ENCODE measurements around the gene SPATA4.

The SPATA4 gene

DNA sequence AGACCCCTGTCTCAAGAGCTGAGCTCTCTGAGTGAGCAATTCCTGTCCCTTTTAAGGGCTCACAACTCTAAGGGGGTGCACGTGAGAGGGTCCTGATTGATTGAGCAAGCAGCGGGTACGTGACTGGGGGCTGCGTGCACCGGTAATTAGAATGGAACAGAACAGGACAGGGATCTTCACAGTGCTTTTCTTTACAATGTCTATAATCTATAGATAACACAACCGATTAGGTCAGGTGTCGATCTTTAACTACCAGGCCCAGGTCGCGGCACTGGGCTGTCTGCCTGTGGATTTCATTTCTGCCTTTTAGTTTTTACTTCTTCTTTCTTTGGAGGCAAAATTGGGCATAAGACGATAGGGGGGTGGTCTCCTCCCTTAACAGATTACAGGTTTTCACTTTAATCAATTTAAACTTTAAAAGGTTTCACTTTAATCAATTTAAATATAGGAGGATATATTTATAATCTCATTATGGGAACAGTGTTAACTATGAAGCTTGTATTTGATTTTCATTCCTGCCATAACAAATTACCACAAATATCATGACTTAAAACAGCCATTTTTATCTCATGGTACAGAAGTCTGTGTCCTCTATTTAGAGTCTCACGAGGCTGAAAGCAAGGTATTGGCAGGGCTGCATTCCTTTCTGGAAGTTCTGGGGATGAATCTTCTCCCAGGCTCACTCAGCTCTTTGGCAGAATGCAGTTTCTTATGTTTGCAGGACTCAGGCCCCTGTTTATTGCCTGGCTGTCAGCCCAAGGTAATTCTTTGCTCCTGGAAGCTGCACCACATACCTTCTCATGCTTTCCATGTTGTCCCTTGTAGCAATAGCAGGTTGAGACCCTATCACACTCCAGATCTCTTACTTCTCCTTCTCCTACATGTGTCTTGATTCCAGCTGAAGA lies 5.2 kb downstream of the SPATA4 start:
- no peak for DNase-seq

DNA sequence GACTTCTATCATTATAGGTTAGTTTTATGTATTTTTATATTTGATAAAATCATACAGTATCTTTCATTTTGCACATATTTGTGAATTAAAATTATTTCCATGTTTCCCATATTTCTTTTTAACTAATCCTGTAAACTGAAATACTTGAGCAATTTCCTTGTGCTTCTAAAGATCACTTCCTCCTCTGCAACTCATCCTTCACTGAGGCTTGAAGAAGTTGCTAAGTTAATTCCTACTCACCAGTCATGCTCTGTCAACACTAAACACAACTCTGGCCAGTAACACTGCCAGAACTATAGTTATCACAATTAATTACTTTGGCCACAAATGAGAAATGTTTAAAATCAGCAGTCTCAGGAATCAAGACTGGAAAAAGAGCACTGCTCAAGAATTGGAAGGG lies 6.7 kb downstream of the SPATA4 start:
- no peak for DNase-seq

DNA sequence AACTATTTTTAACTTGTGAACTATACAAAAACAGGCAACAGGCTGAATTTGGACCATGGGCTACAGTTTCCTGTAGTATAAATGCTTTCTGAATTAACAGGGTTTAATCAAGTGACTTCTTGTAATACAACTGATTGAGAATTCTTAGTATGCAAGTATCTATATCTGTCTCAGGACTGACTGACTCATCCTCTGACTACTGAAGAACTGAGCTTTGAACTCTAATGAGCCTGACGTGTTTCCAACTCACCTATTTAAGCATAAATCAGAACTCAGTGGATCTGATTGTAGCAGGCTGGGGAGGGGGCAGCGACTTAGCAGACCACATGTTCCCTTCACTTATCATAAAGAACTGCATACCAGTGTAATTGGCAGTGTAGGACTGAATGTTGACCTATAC lies 7.8 kb downstream of the SPATA4 start:
- no peak for DNase-seq

DNA sequence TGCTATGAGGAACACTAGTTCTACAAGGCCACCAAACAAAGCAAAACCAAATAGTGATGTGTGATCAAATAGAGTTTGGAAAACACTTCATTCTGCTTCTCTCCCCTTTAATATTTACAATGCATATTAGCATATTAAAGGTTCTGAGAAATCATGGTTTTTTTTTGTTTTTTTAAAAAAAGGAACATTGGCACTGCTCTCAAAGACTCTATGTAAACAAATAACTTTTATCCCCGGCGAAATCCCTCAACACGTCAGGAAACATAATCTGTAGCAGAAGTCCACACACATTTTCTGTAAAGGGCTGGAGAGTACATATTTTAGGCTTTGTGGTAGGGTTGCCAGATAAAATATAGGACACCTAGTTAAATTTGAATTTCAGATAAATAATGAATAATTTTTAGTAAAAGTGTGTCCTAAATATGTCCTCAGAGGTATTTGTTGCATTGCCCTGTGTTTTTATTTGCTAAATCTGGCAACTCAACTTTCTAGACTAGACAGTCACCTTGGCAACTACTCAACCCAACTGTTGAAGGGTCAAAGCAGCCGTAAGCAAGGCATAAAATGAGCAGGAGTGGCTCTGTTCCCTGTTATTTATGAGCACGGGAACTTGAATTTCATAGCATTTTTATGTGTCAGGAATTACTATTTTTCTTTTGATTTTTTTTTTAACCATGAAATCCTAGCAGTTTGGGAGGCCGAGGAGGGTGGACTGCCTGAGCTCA lies 8.6 kb downstream of the SPATA4 start:
- no peak for DNase-seq

DNA sequence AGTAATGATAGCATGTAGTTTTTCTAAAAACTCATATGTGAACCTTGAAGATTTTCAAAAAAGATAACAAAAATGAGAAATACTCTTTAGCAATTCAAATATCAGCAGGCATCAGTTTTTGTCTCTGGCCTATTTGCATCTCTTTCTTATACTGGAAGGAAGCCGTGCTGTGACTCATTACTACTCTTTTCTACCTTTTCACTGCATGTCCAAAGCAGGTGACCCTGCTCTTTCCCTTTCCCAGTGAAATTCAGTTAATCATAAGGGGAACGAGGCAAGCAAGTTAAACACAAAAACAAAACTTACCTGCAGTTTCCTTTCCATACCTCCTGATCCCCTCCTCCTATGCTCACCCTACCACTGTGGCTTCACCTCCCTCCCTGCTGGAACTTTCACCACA lies 9.3 kb downstream of the SPATA4 start:
- DNase-seq, result no peak

DNA sequence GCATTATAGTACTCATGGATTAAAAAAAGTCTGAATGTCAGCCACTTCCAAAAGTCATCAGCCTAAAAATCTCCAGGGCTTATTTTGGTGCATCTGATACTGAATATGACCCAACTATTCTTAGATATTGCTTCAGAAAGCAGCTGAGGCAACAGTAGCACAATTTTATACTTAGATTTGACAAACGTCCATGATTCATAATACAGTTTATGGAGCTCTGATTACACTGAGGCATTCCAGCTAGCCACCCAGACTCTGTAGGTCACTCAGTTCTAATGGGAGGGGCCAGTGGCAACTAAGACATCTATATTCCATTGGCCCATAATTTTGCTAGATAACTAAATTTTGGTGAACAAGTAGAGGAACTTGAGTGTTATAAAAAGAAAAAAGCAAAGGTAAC lies 10.3 kb downstream of the SPATA4 start:
- no peak for DNase-seq

DNA sequence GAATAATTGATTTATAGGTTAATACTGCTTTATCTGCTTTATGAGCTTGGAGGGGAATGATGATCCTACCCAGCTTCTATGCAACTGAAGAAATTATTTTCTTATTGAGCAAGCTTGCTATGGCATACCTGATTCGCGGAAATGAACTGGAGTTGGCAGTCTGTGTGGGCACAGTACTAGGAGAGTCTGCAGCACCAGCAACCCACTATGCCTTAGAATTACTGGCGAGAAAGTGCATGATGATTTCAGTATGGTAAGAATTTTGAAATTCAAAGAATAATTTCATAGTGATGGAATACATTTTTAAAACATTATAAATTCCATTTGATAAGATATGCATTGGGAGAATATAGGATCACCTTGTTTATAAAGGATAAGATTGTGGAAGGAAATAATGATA lies 32.3 kb downstream of the SPATA4 start:
- DNase-seq, result no peak

DNA sequence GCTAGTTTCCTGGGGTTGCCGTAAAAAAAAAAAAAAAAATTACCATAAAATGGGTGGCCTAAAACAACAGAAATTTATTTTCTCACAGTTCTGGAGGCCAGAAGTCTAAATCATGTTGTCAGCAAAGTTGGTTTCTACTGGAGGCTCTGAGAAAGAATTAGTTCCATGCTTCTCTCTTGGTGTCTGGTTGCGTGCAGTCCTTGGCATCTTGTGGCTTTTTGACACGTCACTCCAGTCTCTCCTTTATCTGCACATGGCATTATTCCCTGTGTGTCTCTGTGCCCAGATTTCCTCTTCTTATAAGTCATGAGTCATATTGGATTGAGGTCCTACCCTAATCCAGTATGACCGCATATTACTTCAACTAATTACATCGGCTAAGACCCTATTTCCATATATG lies 38.7 kb downstream of the SPATA4 start:
- no peak for DNase-seq

DNA sequence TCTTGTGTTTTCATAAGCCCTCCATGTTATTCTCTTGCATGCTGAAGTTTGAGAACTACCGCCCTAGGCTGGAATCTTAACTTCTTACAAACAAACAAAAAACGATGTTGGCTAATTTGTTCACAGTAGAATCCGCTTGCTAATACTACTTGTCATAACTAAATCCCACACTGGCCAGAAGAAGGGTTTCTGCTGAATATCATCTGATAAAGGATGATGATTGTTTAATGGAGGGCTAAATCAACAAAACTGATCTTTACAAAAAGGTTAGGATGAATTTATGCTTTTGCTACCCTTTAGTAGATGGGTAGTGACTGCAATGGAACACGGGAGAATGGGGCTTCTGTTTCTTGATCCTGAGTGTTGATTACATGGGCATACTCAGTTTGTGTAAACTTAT lies 42.3 kb downstream of the SPATA4 start:
- no peak for DNase-seq

DNA sequence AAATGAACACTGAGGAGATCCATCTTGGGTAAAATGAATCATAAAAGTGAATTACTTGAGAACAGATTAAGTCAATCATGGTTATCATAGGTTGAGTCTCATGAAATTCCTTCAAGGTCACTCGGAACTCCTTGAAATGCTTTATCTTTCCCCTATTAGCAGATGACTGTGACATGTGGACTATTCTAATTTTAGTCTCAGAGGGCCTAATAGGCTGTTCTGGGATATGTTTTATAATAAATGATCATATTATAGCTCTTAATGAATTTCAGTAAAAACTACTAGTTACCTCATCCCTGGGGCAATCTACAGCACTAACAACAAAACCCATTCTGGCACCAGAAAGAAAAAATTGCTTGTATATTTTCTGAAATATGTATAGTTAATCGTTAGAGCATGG lies 44.7 kb downstream of the SPATA4 start:
- DNase-seq, result no peak

DNA sequence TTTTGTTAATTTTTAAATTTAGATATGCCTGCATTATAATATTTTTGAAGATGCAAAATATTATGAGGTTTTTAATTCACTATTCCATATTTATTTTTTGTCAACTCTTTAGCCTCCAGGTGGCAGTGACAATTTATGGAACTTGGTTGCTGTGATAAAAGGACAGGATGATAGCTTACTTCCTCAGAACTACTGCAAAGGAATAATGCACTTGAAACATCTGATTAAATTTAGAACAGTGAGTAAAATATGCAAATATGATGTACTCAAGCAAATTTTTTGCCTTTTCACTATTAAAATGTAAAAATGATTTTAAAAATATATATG lies 45.1 kb downstream of the SPATA4 start:
- no peak for DNase-seq

DNA sequence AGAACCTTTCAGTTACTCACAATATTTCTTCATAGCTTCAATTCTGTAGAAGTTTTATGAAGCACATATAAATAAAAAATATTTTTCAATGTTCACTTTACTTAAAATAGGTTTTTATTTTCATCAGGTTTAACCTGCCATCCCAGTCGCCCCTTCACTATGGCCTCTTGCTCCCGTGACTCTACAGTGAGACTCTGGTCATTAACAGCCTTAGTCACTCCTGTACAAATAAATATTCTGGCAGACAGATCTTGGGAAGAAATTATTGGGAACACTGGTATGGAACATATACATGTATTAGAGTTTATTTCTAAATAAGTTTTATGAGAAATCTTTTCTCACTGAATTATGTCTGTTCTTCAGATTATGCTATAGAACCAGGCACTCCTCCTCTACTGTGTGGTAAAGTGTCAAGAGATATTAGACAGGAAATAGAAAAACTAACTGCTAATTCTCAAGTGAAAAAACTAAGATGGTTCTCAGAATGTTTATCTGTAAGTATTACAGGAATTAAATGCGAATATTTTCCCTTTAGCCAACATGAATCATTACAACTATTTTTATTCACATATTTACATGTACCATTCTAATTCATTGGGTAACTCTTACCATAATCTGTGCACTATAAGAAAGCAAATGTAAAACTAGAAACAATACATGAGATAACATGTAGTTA lies 45.6 kb downstream of the SPATA4 start:
- DNase-seq, result no peak

DNA sequence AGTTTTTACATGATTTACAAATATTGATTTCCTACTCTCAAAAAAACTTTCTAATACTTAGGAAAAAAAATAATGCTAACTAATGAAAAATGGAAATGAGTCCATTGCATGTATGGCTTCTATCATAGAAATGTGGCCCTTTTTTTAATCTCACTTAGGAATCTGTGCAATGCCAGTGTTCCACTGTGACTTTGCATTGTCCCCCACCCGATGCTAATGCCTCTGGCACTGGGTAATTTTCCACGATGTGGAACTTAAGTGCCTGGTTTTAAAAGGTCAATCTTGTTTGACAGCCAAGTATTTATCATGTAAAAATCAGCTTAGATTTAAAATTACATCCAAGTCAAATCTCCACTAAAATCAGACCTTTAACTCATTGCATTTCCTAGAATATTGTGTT lies 53.1 kb downstream of the SPATA4 start:
- DNase-seq, result no peak

DNA sequence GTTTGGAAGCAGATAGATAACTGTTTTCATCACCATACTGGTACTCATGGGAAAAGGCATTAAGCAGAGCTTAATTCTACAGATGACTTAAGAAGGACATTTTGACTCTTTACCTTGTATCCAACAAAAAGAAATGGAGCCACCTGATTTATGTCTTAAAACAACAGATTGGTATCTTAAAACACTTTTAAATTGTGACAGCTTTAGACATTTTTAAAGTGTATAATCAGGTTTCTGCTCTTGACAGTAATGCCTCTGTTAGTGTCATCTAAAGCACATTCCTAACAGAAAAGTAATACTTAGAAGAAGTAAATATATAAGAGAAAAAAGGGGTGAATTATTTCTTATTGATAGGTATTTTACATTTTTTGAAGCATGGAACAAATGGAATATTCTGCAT lies 55.9 kb downstream of the SPATA4 start:
- DNase-seq, result no peak

DNA sequence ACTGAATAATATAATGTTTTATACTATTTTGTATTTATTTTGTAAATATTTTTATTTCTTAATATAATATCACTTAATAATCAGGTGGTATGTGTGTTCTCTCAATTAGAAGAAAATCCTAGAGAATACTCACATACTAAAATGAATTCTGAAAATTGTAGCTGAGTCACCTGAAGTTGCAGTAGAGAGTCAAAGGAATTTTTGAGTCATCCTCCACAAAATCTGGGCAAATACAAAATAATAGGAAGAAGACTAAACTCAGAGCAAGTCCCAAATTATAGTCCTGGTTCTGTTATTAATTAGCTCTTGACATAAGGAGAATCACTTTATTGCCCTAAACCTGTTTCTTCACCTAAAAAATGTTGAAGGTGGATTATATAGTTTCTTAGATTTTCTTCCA lies 57.8 kb downstream of the SPATA4 start:
- no peak for DNase-seq

DNA sequence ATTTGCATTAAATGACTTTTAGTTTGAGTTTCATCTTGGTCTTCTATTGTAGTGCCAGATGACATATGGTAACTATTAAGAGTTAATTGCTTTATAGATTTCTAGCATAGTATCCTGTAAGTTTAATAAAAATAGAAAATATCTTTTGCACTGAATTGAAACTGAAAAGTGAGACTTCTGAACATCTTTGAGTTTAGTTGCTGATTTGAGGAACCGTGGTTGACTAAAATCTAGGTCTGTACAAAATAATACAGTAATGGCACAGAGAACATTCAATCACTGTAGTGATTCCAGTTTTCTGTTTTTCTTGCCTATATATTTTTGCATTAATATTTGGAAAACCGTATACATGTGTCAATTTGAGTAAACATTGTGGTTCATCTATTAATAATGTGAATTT lies 60.7 kb downstream of the SPATA4 start:
- no peak for DNase-seq
